DND-41 (cell line): ENCODE data around the gene PRKG2.

ENCODE experiments used
- ATAC-seq: fragments of 200-7000 bp; cut with Tn5 transposase; 3 replicates; pipeline ENCODE4 v1.9.1; 2021; ENCODE audit warnings: low read depth; ENCODE audit not compliant: insufficient read depth
- DNase-seq: peaks from one replicate; pipeline ENCODE4 v3.0.0-alpha.2; 2020
- H2AFZ ChIP-seq: 2 replicates; pipeline ENCODE4 v1.6.0; 2012; ENCODE audit warnings: low read depth, low read length
- H3K27ac ChIP-seq: 2 replicates; pipeline ENCODE4 v1.5.1; 2012; ENCODE audit warnings: low read length, inconsistent platforms
- H3K27me3 ChIP-seq: fragments of 200-600 bp; sonication (generic); 2 replicates; pipeline ENCODE4 v1.6.0; 2012; ENCODE audit warnings: low read length, mild to moderate bottlenecking, inconsistent platforms; ENCODE audit not compliant: insufficient read depth, poor library complexity
- H3K36me3 ChIP-seq: 2 replicates; pipeline ENCODE4 v1.5.1; 2012; ENCODE audit warnings: low read length, inconsistent platforms; ENCODE audit not compliant: insufficient read depth
- H3K4me1 ChIP-seq: 2 replicates; pipeline ENCODE4 v1.5.1; 2012; ENCODE audit warnings: mild to moderate bottlenecking, low read length; ENCODE audit not compliant: insufficient read depth
- H3K4me2 ChIP-seq: 2 replicates; pipeline ENCODE4 v1.6.0; 2012; ENCODE audit warnings: mild to moderate bottlenecking, moderate library complexity, low read length, inconsistent platforms; ENCODE audit not compliant: insufficient read depth
- H3K4me3 ChIP-seq, 2 experiments: fragments of 200-600 bp in 1 of 2; shearing (Covaris generic) in 1 of 2; 2 replicates each; pipeline ENCODE4 v1.5.1; 2012 to 2016; ENCODE audit warnings: inconsistent platforms in 2 of 2, low read length in 2 of 2, mild to moderate bottlenecking in 2 of 2, low read depth in 1 of 2, moderate library complexity in 1 of 2
- H3K79me2 ChIP-seq: 2 replicates; pipeline ENCODE4 v1.6.0; 2012; ENCODE audit warnings: low read length, inconsistent platforms; ENCODE audit not compliant: insufficient read depth
- H3K9ac ChIP-seq: 2 replicates; pipeline ENCODE4 v1.6.0; 2012; ENCODE audit warnings: low read depth, mild to moderate bottlenecking, inconsistent platforms, low read length, moderate library complexity
- H3K9me3 ChIP-seq: 2 replicates; pipeline ENCODE4 v1.5.1; 2012; ENCODE audit warnings: low read length, moderate library complexity, mild to moderate bottlenecking, inconsistent platforms; ENCODE audit not compliant: insufficient read depth, severe bottlenecking
- H4K20me1 ChIP-seq: 2 replicates; pipeline ENCODE4 v1.6.0; 2012; ENCODE audit warnings: low read length; ENCODE audit not compliant: insufficient read depth
- CTCF ChIP-seq: IDR thresholded peaks from 2 replicates; pipeline ENCODE4 v1.5.1; 2012; ENCODE audit warnings: borderline replicate concordance, low read length, moderate library complexity, mild to moderate bottlenecking; ENCODE audit not compliant: poor library complexity, severe bottlenecking; ENCODE audit errors: extremely low read depth
- EZH2 ChIP-seq: IDR thresholded peaks from 3 replicates; pipeline ENCODE4 v1.6.1; 2012; ENCODE audit warnings: borderline replicate concordance, low read depth, mild to moderate bottlenecking, moderate library complexity, low read length, inconsistent platforms; ENCODE audit not compliant: severe bottlenecking

The PRKG2 gene

GRCh38 chr4:81214144-81214880 lies 710 bp downstream of the PRKG2 start:
- no peaks in the 10 kb centered on the region for H3K27me3 ChIP-seq
- H3K4me1 ChIP-seq, result no peaks in the 10 kb centered on the region
- no peak overlapping the region for H3K27ac ChIP-seq
- no peaks in the 10 kb centered on the region for H3K79me2 ChIP-seq
- no peak for DNase-seq
- H4K20me1 ChIP-seq, result no peaks in the 10 kb centered on the region
- H3K9me3 ChIP-seq, result no peaks in the 10 kb centered on the region
- TF ChIP-seq CTCF, result no peak
- TF ChIP-seq EZH2, result no peak
- H3K4me2 ChIP-seq, result no peak overlapping the region
- H3K4me3 ChIP-seq, result no peak overlapping the region
- no peak overlapping the region for H2AFZ ChIP-seq
- no peaks in the 10 kb centered on the region for H3K36me3 ChIP-seq
- H3K9ac ChIP-seq, result no peak overlapping the region
- no peak for ATAC-seq

- Histone ChIP-seq H3K4me1 (no peaks in the 10 kb centered on the region), H3K36me3 (no peaks in the 10 kb centered on the region), H3K27ac (no peak overlapping the region), H3K79me2 (no peaks in the 10 kb centered on the region), H2AFZ (no peak overlapping the region), H4K20me1 (no peaks in the 10 kb centered on the region), H3K4me2 (no peak overlapping the region), H3K9ac (no peak overlapping the region), H3K4me3 (no peak overlapping the region), H3K27me3 (no peaks in the 10 kb centered on the region), H3K9me3 (no peaks in the 10 kb centered on the region)
- TF ChIP-seq CTCF (no peak), EZH2 (no peak)
- no peak for ATAC-seq
- DNase-seq, result no peak
Observed at GRCh38 chr4:81213671-81214070, 1.4 kb downstream of the PRKG2 start.

- ATAC-seq (no peak), DNase-seq (no peak)
- Histone ChIP-seq H2AFZ (no peak overlapping the region), H3K27ac (no peak overlapping the region), H3K79me2 (no peaks in the 10 kb centered on the region), H3K4me2 (no peak overlapping the region), H3K9ac (no peak overlapping the region), H3K27me3 (no peaks in the 10 kb centered on the region), H4K20me1 (no peaks in the 10 kb centered on the region), H3K4me3 (no peak overlapping the region), H3K4me1 (no peaks in the 10 kb centered on the region), H3K36me3 (no peaks in the 10 kb centered on the region), H3K9me3 (no peaks in the 10 kb centered on the region)
- TF ChIP-seq EZH2 (no peak), CTCF (no peak)
Observed at GRCh38 chr4:81211956-81212355, 3.1 kb downstream of the PRKG2 start.

- TF ChIP-seq CTCF (no peak), EZH2 (no peak)
- Histone ChIP-seq H3K36me3 (no peaks in the 10 kb centered on the region), H2AFZ (no peak overlapping the region), H3K4me1 (no peaks in the 10 kb centered on the region), H3K79me2 (no peaks in the 10 kb centered on the region), H3K4me3 (no peak overlapping the region), H3K27ac (no peak overlapping the region), H3K9ac (no peak overlapping the region), H4K20me1 (no peaks in the 10 kb centered on the region), H3K4me2 (no peak overlapping the region), H3K9me3 (no peaks in the 10 kb centered on the region), H3K27me3 (no peaks in the 10 kb centered on the region)
- ATAC-seq (no peak), DNase-seq (no peak)
Observed at GRCh38 chr4:81207828-81208227, 7.2 kb downstream of the PRKG2 start.
